Lower leg skin (tissue), 4 donors: ENCODE measurements around the gene ZNF804B. TPM values are rescaled to one million over a fixed set of nuclear protein-coding genes. Genes with fewer than 3 reads are reported as not detected.

Source experiments
- DNase-seq, 2 donors: peaks; one replicate each; pipeline ENCODE4 v3.0.0-alpha.2; 2019; ENCODE audit warnings: low spot score in 2 of 2
- H3K4me3 ChIP-seq: fragments of 200-600 bp; sonication (generic); 2 replicates; pipeline ENCODE4 v1.5.1; 2017; ENCODE audit warnings: mild to moderate bottlenecking, low read depth; ENCODE audit not compliant: poor library complexity, severe bottlenecking
- CTCF ChIP-seq, 3 donors: fragments of 450-650 bp; IDR thresholded peaks; one replicate each; pipeline ENCODE4 v1.5.1; 2016; ENCODE audit warnings: antibody characterized with exemption in 3 of 3, mild to moderate bottlenecking in 3 of 3, moderate library complexity in 2 of 3
- POLR2A ChIP-seq, 2 donors: fragments of 450-650 bp; IDR thresholded peaks; one replicate each; pipeline ENCODE4 v1.6.1; 2016 to 2017; ENCODE audit warnings: antibody characterized with exemption in 2 of 2, mild to moderate bottlenecking in 1 of 2, moderate library complexity in 1 of 2
- WGBS, 2 donors: methylation state at CpG; one replicate each; pipeline ENCODE4 v1.1.5; 2018; 5-methylcytosine and 5-hydroxymethylcytosine counted together
- intact Hi-C: fragments of 100-400 bp; cut with DNase I; formaldehyde crosslinking; loops from one replicate; pipeline ENCODE4 v1.15.0; 2023; ENCODE audit warnings: low total_unique reads
- total RNA-seq, 4 donors: library from RNA; depleted of rRNA; stranded (reverse); fragments of >200 nt; gene quantifications; one replicate each; pipeline ENCODE4 v1.1.0, GENCODE V29; 2016

The ZNF804B gene
- total RNA-seq, 4 donors from 2014 or later = not detected

GRCh38 chr7:89145801-89146200 lies 386.3 kb downstream of the ZNF804B start:
- intact Hi-C loops = no loop called here
- no peak for TF ChIP-seq POLR2A (IDR thresholded peaks at IDR 0.05)
- no peak for TF ChIP-seq CTCF (IDR thresholded peaks at IDR 0.05)
- DNase-seq = no peak
- H3K4me3 ChIP-seq = no peak overlapping the region

- TF ChIP-seq POLR2A (IDR thresholded peaks at IDR 0.05) (no peak), CTCF (IDR thresholded peaks at IDR 0.05) (no peak)
- intact Hi-C loops = no loop called here
- no peak overlapping the region for H3K4me3 ChIP-seq
- 49 to 53% methylated on average over 2 of the region's 2 CpGs for WGBS, 2 donors
- DNase-seq = no peak
These were observed 400.6 kb downstream of the ZNF804B start for GRCh38 chr7:89160107-89160506.

GRCh38 chr7:89165421-89165820 lies 405.9 kb downstream of the ZNF804B start:
- intact Hi-C loops = no loop called here
- TF ChIP-seq CTCF (IDR thresholded peaks at IDR 0.05) (no peak), POLR2A (IDR thresholded peaks at IDR 0.05) (no peak)
- no peak for DNase-seq
- H3K4me3 ChIP-seq = no peak overlapping the region
- WGBS, 2 donors = 64 to 89% methylated on average over 3 of the region's 3 CpGs

GRCh38 chr7:89170628-89171027 lies 411.1 kb downstream of the ZNF804B start:
- no peak for TF ChIP-seq POLR2A (IDR thresholded peaks at IDR 0.05)
- no peak for TF ChIP-seq CTCF (IDR thresholded peaks at IDR 0.05)
- no peak overlapping the region for H3K4me3 ChIP-seq
- intact Hi-C loops = no loop called here
- DNase-seq = no peak
- WGBS, 2 donors = 86 to 91% methylated on average over 1 of the region's 1 CpG

- intact Hi-C loops = no loop called here
- no peak for DNase-seq
- WGBS, 2 donors = 96 to 97% methylated on average over 2 of the region's 2 CpGs
- TF ChIP-seq POLR2A (IDR thresholded peaks at IDR 0.05) = no peak
- no peak for TF ChIP-seq CTCF (IDR thresholded peaks at IDR 0.05)
- no peak overlapping the region for H3K4me3 ChIP-seq
These were observed 422.6 kb downstream of the ZNF804B start for GRCh38 chr7:89182116-89182515.

GRCh38 chr7:89183712-89184111 lies 424.2 kb downstream of the ZNF804B start:
- H3K4me3 ChIP-seq = no peak overlapping the region
- no peak for DNase-seq
- TF ChIP-seq POLR2A (IDR thresholded peaks at IDR 0.05) = no peak
- TF ChIP-seq CTCF (IDR thresholded peaks at IDR 0.05) = no peak
- 31 to 38% methylated on average over 5 of the region's 5 CpGs for WGBS, 2 donors
- intact Hi-C loops = no loop called here
